Activated gamma-delta T cell (primary cell): Measurements from ENCODE around the gene HIVEP3.

Experiments used
- DNase-seq: peaks from one replicate; lab custom pipeline; 2025; lab: John Stamatoyannopoulos, UW

The HIVEP3 gene

GRCh38 chr1:41665962-41666917 is 252.5 kb downstream of the HIVEP3 start:
- DNase-seq, result no peak

GRCh38 chr1:41664861-41665640 is 253.7 kb downstream of the HIVEP3 start:
- no peak for DNase-seq

GRCh38 chr1:41663671-41664400 is 254.9 kb downstream of the HIVEP3 start:
- DNase-seq, result no peak

DNA sequence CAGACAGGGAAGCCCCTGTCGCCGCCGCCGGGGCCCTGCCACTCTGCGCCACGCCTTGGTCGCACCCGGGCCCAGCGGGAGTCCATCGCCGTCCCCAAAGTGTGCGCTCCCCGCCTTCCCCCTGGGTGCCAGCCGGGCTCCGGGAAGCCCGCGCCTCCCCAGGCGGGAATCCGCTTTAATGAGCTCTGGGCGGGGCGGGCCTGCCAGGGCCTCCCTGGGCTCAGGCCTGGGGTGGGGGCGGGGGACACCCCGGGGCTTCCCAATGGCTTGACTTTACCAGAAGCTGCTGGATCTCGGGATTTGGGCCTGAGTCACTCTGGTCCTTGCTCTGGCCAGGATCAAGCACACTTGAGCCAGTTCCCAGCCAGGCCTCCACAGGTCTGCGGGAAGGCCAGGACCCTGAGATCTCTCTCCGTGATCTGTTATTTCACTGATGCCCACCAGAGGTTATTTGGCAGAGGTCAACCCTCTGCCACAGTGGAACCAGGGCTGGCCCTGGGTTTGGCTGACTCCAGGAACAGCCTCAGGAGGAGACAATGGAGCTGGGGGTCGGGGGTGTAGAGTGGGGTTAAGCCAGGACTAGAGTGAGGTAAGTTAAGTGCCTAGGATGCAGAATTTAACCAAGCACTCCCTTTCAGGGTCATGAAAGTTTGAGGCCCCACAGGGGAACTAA is 255.8 kb downstream of the HIVEP3 start:
- no peak for DNase-seq

DNA sequence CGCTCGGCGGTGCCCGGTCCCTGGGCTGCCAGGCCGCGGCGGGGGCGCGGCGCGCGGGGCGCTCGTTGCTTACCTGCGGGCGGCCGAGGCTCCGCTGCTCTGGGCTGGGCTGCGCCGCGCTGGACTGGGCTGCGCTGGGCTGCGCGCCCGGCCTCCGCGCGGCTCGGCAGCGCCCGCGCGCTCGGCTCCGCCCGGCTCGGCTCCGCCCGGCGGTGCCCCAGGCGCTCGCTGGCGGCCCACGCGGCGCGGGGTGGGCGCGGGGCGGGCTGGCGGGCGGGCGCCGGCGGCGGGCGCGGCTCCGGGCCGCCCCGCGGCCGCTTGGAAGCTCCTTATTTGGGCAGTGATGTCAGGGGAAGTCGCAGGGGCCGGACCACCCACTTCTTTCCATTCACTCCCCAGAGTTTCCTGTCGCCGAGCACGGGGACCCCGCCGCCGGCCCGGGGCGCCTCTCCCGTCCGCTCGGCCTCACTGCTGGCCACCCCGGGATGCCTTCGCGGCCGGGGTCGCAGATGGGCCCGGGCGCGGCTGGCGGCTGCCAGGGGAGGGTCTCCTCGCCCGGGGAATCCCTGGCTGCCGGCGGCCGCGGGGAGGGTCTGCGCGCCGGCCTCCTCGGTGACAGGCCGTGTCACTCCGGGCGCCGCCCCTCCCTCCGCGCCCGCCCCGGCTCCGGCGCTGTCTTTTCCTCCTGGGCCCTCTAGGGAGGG is 256.5 kb downstream of the HIVEP3 start:
- peak; percentile 63 for DNase-seq

GRCh38 chr1:41661428-41662060 is 257.2 kb downstream of the HIVEP3 start:
- no peak for DNase-seq

- no peak for DNase-seq
Observed at GRCh38 chr1:41660570-41661427, 257.9 kb downstream of the HIVEP3 start.

DNA sequence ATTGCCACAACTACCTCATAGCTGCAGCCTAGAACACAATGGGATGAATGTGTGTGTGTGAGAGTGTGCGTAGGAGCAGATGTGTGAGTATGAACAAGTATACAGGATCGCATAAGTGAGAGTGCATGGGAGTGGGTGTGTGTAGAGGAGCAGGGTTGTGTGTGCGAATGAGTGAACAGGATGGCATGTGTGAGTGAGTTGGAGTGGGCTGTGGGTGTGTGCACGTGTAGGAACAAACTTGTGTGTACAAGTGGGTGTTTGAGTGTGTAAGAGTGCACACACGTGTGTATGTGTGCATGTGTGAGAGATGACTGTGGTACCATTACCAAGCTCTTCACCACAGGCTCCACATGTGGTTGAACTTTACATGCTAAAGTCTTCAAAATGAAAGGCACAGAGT is 258.8 kb downstream of the HIVEP3 start:
- DNase-seq, result no peak

DNA sequence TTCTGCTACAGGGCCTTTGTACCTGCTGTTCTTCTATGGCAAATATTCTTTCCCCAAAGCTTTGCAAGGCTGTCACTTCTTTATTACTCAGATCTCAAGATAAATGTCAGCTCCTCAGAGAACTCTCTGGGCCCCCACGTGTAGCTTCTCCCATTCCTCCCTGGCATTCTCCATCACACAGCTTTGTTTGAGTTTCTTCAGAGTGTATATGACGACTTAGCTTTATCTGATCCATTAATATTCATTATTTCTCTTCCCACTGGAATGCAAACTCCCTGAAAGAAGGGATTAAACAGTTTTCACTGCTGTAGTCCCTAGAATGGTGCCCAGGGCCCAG is 259.6 kb downstream of the HIVEP3 start:
- no peak for DNase-seq

DNA sequence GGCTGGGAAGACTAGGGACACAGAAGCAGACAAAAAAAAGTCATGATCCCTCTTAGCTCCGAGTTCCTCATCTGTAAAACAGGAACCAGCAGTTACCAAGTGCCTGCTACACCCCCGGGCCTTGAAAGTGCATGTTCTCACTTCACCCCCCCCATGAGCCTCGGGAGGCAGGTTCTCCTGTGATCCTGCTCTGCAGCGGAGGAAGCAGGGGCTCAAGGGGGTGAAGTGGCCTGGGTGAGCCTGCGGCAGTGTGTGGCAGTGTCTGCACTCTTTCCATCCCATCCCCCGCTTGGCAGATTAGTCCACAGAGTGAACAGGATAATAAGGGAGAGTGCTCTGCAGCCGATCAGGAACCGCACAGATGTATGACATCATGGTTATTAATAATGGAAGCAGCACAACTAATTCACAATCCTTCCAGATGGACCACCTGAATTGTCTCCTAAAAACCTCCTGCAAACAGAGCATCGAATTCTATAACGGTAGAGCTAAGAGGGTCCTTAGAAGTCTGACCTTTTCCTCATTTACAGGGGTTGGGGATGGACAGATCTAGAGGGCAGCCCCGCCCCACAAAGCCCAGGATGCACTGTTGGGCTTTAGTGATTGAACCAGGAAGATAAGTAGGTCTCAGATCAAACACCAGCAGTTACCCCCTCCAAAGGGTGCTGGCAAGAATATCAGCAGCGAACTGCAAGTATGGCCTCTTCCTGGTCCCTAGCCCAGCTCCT is 260.1 kb downstream of the HIVEP3 start:
- no peak for DNase-seq

GRCh38 chr1:41657679-41658295 is 260.9 kb downstream of the HIVEP3 start:
- no peak for DNase-seq

DNA sequence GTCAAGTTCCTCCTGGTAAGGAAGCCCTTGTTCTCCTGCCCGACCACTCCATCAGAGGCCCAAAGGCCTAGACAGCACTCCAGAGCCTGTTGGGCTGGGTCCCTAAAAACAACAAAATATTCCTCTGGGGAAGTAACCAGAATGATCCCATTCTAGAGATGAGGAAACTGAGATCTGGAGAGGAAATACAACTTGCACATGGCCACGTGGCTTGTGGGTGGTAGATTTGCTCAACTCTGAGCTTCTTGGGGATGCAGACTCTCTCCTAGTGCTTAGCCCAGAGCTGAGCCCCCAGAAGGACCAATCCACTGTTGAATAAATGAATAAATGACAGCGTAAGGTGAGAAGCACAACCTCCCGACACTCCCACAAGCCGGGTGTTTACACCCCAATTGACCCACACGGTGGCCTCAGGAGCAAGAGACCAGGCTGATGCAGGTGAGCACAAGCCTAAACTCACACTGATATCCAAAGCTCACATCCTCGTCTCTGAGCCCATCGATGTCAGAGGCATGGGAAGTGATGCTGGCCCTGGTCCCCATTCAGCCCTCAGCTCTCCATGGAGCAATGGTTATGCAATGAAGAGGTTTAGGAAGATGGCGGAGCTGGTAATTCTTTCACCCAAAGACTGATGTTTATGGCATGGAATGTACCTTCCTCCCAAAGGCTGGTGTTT is 261.8 kb downstream of the HIVEP3 start:
- no peak for DNase-seq

DNA sequence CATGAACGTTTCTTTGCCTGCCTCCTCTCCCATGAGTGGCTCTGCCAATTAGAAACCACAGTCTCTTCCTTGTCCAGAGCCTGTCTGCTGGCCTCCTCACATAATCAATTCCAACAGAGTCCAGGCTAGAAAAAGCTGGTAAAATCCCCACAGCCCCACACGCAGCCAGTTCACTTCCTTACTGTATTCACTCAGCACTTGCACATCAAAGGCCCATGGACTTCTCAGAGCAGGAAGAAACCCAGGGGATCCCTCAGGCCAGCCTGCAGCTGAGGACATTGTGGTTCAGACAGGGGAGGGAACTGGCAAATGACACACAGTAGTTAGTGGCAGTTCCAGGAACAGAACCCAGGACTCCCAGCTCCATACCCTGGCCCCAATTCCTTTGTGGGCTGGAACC is 262.7 kb downstream of the HIVEP3 start:
- no peak for DNase-seq

GRCh38 chr1:41655632-41656031 is 263.1 kb downstream of the HIVEP3 start:
- no peak for DNase-seq

GRCh38 chr1:41653574-41653973 is 265.1 kb downstream of the HIVEP3 start:
- DNase-seq, result no peak

DNA sequence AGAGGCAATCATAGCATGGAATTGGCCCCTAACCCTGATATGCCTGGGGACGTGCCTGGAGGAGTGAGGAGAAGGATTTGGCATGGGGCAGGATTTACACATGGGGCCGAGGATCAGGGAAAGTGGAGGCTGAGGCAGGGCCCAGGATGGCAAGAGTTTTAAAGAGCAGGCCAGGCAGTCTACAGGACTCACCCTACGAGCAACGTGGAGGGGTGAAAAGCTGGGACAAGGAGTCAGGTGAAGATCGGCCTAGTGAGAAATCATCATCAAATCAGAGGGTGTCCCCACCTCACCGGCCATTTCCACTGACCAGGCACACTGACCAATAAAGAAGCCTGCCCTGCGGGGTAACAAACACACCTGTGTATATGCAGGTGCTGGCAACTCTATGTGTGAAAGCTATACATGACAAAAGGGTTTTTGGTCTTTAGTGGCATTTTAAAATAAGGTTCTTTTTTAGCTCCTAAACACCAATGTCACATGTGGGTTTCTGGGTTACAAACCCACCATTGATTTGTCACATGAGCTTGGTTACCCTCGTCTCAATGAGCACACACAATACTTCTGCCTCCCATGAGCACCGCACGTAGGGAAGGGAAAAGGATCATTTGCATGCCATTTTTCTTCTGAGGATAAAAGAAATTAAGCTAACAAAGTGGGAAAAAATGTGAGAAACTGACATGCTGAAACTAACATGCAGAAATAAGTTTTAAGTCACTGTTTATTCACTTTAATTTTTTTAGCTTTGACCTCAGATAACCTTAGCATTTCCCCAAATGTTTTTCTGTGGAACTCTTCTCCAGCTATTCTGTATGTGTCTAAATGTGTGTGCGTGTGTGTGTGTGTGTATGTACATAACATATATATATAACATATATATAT is 266.1 kb downstream of the HIVEP3 start:
- DNase-seq, result no peak
